CD4-positive, alpha-beta T cell treated with Interleukin-1 beta for 1 hour (primary cell): ENCODE measurements around the gene SEPHS1.
"Not testable (repeated sequence)": the region's sequence is repeated elsewhere in the genome, so short reads cannot be mapped to it uniquely, and the experiment has no call there.

Source experiments
- DNase-seq, 2 donors: peaks; one replicate each; pipeline ENCODE4 v3.0.0-alpha.2; 2020 to 2022

Gene SEPHS1

DNA sequence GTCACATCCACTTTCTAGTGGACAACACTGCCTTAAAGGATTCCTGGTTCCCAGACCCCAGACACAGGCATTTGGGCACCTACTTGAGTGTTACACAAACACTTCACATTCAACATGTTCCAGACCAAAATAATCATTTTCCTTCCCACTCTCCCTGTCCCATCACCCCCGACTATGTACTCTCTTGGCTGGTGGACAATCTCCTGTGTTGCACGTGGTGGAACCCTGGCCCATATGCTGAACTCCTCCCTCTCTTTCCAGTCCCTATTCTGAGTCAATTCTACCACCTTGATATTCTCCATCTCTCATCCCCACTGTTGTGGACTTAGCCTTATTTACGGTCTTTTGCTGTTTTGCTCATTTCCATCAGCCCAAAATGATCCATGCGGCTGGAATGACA is 8.3 kb upstream of the SEPHS1 start:
- DNase-seq, result no peak

DNA sequence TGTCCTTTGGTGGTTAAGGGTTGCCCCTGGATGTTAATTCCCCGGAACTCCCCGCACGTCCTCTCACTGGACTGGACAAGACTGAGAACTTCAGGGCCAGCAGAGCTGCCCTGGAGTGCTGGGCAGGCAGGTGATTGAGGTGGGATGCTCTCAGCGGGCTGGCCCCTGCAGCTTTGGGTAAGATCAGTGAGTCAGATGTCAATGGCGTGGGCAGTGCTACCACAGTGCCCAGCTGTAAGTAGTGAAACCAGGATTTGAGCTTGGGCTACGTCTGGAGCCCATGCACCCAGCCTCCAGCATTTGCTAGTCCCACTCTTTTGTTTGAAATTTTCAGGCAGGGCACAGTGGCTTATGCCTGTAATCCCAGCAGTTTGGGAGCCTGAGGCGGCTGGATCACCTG is 6.7 kb upstream of the SEPHS1 start:
- DNase-seq, result no peak

DNA sequence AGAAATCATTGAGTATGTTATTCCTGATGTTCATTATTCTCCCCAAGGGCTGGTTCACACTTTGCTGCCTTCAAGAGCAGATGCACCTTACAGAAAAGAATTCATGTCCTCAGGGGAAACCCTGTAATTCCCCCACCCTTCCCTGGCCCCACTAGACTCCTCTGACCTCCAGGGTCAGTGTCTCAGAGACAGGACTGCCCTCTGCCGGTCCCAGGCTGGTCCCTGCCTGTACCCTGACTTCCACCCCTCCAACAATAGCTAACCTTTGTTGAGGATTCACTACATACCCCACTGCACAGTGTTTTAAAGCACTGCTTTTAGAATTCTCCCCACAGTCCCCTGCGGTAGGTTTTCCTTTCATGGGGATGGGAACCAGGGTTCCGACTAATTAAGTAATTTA is 4.4 kb upstream of the SEPHS1 start:
- no peak for DNase-seq

DNA sequence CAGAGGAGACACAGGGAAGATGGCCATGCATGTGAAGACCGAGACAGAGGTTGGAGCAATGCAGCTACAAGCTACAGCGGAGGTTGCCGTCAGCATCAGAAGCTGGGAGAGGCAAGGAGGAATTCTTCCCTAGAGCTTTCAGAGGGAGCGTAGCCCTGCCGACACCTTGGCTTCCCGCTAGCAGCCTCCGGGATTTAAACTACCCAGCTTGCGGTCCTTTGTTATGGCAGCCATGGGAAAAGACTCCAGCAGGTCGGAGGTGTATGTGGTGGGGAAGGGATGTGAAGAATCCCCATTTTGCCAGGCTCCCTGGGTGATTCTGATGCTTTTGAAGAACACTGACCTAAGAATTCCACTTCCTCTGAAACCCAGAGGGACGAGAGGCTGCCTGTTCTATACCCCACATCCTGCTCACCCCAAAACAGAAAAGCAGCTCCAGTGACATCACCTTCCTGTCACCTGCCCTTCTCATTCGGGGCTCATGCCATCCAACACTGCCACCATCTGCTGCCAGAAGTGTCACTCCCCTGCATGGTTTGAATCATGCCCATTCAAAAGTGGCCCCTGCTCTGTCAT is 3.3 kb upstream of the SEPHS1 start:
- peak; percentile 53 to 55 for DNase-seq

DNA sequence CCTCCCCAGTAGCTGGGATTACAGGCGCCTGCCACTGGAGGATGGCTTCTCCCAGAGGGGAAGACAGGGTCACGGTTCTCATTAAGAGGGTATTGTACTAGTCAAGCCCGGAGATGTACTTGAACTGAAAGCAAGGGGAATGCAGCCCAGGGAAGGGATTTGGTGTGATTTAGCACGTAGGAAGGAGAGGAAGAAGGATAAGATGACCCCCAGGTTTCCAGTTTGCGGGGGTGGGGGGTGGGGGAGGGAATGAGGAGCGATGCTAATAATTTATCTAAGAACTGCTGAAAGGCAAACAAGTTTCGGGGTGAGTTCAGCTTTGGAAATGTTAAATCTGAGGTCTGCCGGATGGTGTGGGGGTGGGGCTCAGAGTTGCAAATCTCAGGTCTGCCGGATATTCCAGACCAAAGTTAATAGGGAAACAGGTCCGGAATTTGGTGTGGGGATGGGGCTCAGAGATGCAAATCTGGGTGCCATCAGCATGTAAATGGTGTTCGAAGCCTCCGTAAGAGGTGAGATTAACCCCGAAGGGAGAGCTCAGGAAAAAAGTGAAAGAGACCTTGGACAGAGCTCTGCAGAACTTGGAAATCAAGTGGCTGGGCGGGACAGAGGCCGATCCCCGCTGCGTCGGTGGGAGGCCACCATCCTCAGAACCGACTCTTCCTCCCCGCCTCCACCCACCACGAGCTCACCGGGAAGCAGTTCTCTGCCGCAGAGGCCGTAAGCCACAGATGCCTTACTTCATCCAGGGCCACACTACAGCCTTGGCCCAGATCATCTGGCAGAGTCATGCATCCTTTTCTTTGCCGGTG is 1.6 kb upstream of the SEPHS1 start:
- no peak for DNase-seq

DNA sequence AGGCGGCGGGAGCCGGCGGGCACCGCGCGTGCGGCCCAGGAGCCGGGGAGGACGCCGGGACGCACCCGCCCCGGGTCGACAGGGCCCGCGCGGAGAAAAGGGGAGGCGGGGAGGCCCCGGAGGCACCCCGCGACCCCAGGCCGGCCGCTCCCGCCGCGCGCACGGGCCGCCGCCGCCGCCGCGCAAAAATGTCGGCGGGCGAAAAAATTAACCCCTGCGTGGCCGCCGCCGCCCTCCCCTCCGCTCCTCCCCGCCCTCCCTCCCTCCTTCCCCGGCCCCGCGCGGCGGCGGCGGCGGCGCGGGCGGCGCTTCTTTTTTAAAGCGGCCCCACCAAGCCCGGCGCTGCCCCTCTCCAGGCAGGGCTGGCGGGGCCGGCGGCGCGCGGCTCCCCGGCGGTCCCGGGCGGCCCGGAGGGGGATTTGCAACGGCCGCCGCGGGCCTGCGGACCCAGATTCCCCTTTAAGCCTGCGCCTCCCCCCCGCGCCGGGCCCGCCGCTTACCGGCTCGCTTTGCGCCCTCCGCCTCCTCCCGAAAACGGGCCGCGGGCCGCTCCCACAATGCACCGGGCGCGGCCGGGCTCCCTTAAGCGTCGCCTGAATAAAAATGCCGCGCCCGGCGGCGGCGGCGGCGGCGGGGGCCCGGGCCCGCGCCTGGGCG is 465 bp downstream of the SEPHS1 start:
- DNase-seq, result peak; percentile 80 to 81

DNA sequence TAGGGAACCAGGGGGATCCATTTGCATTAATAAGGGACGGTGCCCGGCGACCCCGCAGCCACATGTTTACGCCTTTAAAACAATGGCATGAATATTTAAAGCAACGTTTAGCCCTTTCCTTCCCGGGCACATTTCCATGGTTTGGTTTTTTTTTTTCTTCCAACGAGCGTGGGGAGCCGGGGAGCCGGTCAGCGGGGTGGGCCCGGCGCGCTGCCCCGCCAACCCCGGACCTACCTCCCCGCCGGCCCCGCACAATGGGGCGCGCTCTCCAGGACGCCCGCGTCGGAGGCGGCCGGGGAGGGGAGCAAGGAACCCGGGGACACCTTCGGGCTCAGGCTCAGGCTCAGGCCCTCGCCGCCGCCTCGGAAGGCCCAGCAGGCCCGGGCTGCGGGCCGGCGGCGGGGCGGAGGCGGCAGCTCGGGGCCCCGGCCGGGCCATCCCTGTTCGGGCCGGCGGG is 1.0 kb downstream of the SEPHS1 start:
- DNase-seq, result no peak

DNA sequence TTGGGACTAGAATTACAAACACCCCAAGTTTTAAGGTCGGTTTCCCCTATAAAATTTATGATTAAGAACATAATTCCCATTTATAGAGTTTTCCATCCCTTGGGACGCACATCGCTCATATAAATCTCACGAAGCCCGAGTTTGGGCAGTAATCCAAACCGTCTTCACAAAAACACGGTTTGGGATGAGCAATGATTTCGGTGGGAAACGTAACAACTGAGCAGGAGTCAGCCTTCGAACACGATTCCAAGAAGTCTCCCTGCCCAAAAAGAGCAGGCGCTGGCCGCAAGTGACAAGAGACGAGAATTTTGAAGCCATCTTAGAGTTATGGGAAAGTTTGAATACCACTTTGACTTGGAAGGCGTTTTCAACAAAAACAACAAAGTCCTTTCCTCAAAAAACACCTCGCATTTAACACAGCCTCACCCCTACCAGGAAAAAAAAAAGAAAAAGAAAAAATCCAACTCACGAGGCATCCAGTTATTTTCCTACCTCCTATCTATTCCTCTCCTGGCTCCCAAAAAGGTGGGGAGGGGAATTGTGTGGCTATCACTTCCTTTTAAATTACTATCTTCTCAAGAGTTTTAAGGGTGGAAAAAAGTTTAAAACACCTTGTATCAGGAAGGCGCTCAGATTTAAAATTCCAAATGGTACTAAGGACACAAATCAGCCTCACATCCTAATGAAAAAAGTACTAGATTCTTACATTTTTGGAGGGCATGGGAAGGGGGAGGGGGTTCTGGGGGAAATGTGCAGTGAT is 1.6 kb downstream of the SEPHS1 start:
- DNase-seq, result no peak

DNA sequence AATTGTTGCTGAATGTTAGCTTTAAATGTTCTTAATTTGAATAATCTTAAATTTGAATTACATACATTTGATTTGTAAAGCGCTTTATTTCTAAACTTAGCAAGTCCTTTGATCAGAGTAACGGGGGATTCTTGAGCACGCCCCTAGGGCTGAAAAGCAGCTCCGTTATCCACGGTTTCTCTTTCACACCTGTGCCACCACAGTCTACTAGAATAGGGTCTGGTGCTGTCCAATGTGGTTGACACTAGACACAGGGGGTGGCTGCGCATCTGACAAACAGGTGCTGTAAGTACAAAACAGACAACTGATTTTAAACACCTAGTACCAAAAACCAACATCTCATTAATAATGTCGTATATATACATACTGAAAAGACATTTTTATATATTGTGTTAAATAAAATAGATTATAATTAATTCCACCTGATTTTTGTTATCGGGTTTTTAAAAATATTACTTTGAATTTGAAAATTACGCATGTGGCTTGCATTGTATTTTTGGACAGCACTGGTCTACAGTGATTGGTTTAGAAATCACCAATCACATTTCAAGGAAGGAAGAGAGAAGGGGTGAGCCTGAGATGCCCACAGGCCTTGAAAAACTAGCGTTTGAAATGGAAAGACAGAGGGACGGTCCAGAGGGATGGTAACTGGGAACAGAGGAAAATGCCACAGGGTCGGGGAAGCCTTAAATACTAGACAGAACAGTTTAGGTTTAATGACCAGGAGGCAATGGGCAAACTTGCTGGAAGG is 7.3 kb downstream of the SEPHS1 start:
- DNase-seq, result peak; percentile 45 to 58

DNA sequence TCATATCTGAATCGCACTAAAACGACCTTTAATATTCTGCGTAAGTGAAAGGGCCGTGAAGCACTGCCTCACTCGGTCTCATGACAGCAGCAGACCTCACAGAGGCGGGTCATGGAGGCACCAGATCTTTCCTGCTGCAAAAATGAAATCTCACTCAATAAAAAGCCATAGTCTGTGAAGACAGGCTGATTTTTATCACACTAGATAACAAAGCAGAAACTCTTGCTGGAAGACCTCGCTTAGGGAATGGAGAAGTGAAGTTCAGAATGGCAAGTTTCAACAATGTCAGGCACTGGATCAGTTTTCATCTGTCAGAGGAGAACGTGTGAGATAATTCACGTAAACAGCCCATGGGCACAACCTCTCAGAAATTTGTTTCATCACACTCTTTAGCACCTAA is 8.0 kb downstream of the SEPHS1 start:
- no peak for DNase-seq

DNA sequence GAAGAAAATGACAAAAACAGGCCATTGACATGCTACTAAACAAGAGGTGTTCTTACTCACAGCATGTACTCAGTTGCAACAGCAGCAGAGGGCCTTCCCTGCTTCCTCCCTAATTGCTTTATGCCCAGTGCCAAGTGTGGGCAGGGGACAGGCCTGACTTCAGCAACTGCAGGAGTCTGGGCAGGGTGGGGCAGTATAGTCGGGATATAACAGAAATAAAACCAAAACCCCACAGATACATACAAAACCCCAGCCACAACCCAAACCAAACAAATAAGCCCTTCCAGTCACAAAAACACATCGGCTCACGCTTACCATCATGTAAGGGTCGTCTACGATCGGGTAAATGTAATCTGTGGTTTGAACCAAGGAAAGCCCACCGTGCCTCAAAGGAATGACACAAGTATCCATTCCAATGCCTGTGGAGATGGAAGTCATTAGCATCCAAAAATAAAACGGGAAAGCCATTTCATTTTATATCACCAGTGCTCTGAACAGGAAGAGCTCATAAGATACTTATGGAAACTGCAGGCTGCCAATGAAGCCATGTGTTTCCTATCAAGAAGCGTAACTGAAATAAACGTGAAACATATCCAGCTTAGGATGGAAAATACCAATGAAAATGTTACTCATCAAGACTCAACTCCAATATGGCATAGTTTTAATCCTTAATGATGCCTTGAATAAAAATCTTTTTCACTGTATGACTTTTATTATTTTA is 9.5 kb downstream of the SEPHS1 start:
- no peak for DNase-seq

DNA sequence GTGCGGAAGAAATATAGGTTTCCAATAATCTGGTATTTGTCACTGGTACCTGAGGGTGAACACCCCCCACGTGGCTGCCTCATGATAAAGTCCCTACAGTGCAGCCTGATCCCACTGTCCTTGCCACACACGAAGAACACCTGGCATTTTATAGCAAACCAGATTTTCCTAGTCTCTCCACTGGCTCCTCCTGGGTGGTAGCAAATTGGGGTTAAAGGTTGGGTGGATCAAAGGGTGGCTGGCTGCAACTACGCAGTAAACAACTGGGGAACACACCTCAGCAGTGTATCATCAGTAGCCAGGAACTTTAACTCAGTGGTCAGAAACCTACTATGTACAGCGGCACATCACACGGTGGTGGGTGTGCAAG is 10.3 kb downstream of the SEPHS1 start:
- DNase-seq, result no peak

DNA sequence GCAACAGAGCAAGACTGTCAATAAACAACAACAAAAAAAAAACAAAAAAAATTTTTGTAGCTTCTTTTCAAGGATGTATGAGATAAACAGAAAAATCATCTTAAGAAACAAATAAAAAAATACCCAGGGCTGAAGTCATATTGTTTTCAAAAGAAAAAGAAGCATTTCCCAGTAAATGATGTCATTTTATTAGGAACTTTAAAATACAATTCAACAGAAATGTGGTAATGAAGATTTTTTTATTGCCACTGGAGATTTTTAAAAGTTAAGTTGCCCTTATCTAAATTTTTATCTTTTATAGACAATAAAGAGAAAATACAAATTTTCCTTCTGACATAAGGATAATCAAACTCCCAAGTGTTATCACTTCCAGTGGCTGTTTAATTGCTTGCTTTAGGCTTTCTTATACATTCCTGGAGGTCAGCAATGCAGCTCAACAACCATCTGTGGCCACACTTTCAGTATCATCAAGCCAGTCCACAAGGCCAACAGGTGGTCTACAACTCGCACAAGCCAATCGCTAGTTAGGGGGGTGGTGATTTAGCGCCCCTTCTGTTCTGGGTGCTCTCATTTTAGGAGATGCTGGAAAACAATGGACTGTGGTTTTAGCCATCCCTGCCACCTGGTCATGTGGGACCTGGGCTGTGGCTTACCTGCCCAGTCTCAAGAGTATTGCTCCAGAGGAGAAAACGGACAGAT is 10.8 kb downstream of the SEPHS1 start:
- no peak for DNase-seq

DNA sequence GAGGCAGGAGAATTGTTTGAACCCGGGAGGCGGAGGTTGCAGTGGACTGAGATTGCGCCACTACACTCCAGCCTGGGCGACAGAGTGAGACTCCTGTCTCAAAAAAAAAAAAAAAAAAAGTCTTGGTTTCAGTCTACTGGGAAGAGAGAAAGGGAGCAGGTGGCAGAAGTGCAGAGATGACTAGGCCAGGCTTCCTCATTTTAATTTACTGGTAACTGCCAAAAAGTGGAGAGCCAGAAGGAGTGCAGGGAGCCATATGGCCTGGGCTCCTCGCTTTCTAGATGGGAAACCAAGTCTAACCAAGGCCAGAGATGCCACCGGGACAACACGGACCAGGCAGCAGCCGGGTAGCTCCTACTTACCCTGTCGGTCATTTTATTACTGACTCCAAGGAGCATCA is 12.2 kb downstream of the SEPHS1 start:
- no peak for DNase-seq

DNA sequence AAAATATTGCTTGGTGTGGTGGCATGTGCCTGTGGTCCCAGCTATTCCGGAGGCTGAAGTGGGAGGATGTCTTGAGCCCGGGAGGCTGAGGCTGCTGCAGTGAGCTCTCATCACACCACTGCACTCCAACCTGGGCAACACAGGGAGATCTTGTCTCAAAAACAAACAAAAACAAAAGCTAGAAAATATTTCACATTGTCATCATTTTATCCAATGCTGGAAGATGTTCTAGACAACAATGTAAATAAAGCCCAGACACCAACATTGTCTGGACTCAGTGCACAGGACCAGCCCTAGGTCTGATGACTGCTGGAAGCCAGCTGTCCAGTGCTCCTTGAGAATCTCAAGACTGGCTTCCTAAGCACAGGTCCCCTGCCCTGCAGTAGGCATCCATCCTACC is 13.5 kb downstream of the SEPHS1 start:
- DNase-seq, result no peak

DNA sequence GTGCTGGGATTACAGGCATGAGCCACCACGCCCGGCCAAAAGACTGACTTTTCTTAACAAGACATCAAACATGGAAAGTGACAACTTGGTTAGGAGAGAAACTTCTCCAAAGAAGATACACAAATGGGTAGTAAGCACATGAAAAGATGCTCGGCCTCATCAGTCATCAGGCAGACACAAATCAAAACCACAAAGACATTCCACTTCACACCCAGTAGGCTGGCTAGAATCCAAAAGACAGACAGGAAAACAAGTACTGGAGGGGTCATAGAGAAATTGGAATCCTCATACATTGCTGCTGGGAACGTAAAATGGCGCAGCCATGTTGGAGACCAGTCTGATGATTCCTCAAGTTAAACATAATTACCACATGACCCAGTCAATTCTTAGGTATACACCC is 16.4 kb downstream of the SEPHS1 start:
- DNase-seq, result no peak

DNA sequence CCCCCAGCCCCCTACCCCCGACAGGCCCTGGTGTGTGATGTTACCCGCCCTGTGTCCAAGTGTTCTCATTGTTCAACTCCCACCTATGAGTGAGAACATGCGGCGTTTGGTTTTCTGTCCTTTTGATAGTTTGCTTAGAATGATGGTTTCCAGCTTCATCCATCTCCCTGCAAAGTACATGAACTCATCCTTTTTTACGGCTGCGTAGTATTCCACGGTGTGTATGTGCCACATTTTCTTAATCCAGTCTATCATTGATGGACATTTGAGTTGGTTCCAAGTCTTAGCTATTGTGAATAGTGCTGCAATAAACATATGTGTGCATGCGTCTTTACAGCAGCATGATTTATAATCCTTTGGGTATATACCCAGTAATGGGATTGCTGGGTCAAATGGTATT is 17.1 kb downstream of the SEPHS1 start:
- not testable (repeated sequence) for DNase-seq

DNA sequence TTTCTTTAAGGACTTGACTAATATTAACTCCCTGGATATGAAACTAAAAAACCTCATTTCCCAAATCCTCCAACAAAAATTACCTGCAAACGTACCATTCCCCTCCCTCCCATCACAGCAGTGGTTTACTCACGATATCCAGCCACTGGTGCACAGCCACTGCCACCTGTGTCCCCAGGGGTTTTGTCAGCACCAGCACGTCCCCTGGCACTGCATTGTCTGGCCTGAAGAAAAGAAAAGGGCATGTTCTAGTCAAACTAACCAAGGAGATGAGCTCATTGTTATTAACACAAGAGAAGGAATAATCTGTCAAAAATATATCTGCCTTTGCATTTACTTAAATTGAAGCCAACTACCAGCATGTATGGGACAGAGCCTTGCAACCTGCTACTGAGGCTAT is 18.5 kb downstream of the SEPHS1 start:
- no peak for DNase-seq

DNA sequence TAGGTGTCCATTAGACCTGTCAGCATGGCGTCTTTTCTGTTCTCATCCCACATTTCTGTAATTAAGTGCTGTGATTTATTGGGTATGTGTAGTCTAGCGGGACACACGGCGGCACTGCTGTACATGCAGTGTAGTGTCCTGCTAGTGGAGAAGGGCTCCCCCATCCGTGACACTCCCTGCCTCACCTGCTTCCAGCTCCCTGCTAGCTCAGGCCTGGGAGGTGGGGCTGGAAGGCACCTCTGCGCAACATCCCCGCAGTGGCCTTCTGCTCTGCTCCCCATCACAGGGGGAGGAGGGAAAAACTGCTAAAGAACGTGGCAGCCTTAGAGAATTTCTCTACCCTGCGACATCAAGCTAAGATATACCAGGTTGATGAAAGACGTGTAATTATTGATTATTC is 19.5 kb downstream of the SEPHS1 start:
- no peak for DNase-seq

DNA sequence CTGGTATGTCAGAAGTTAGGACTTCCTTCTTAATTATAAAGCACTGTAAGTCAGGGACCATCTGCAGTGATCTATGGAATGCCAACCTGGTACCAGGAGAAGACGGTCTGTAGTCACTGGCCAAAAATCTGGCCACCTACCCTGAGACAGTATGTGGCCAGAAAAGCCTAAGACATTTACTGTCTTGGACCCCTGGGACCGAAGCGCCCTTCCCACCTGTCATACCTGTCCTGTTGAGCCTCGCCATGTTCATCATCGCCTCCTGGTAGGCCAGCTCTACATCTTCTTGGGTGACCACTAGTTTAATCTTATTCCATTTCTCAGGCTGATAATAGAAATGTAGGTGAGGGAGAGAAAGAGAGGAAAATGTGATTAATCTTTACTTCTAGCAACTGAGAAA is 20.0 kb downstream of the SEPHS1 start:
- no peak for DNase-seq

DNA sequence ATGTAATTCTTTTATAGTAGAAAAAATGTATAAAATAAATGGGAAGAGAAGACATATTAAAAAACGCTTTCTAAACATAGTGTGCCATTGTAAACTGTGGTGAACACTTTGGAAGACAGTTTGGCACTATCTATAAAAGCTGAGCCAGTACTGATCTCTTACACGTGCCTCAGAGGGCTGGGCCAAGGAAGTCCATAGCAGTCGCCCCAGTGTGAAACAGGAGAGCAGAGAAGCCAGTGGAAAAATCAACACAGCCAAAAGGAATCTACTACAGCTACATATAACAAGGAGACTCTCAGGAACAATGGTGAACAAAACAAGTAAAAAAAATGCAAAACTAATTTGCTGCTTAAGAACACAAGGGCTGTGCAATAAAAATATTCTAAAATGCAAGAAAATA is 20.6 kb downstream of the SEPHS1 start:
- DNase-seq, result no peak
